HCT116 (cell line): ENCODE results near the gene RBBP8. TPM values are rescaled to one million over a fixed set of nuclear protein-coding genes. Genes with fewer than 3 reads are reported as not detected.

Experiments
- ATAC-seq: fragments of 200-7000 bp; cut with Tn5 transposase; 2 replicates; pipeline ENCODE4 v1.9.1; 2020; ENCODE audit warnings: mild to moderate bottlenecking, moderate library complexity
- BruUV-seq: library from RNA; stranded (reverse); fragments of 400-500 nt; replicated peaks from 2 replicates; lab custom pipeline; 2021; lab: Mats Ljungman, UMichigan
- CTCF ChIA-PET: fragments of 300-600 bp; sonication (Branson Sonifier 250); formaldehyde crosslinking; loops from one replicate; lab custom pipeline; 2021; ENCODE audit warnings: antibody characterized with exemption; lab: Charles Lee
- POLR2A ChIA-PET: fragments of 300-600, 350-600 bp; sonication (Branson Sonifier 250); formaldehyde crosslinking; loops from one replicate; lab custom pipeline; 2021; ENCODE audit warnings: antibody characterized with exemption; lab: Charles Lee
- RAD21 ChIA-PET, 2 experiments: fragments of 300-600 bp; sonication (Branson Sonifier 250); formaldehyde crosslinking; loops; one replicate each; lab custom pipeline; 2023; ENCODE audit warnings: low total read pairs in 2 of 2; ENCODE audit not compliant: uncharacterized antibody in 2 of 2, unreplicated experiment in 2 of 2, low non-redundant PET in 1 of 2; lab: Charles Lee
- DNase-seq: peaks from one replicate; pipeline ENCODE4 v3.0.0-alpha.2; 2010; ENCODE audit warnings: low read depth, low spot score
- H2AFZ ChIP-seq: fragments of 200-600 bp; shearing (Covaris generic), sonication (generic); 2 replicates; pipeline ENCODE4 v1.6.1; 2017; ENCODE audit warnings: low read depth, mixed run types, mixed read lengths, antibody characterized with exemption, low read length; ENCODE audit not compliant: poor library complexity, severe bottlenecking
- H3K27ac ChIP-seq: 2 replicates; pipeline ENCODE4 v1.5.1; 2012; ENCODE audit warnings: low read depth, low read length
- H3K27me3 ChIP-seq: fragments of 200-600 bp; sonication (generic); 2 replicates; pipeline ENCODE4 v1.6.1; 2016; ENCODE audit warnings: mixed run types, low read length, mixed read lengths; ENCODE audit not compliant: insufficient read depth
- H3K36me3 ChIP-seq, 2 experiments: fragments of 200-500 bp in 1 of 2; fragments of 200-600 bp in 1 of 2; sonication (Bioruptor generic) in 1 of 2; sonication (generic) in 1 of 2; 2 replicates each; pipeline versions ENCODE4 v1.5.1 to v1.6.1; 2014 to 2016; ENCODE audit warnings: low read length in 2 of 2, inconsistent platforms in 1 of 2, mixed read lengths in 1 of 2, mixed run types in 1 of 2; ENCODE audit not compliant: insufficient read depth in 2 of 2, control insufficient read depth in 1 of 2
- H3K4me1 ChIP-seq, 2 experiments: fragments of 200-600 bp in 1 of 2; sonication (generic) in 1 of 2; 2 replicates each; pipeline versions ENCODE4 v1.5.1 to v1.6.1; 2012 to 2017; ENCODE audit warnings: low read length in 2 of 2, inconsistent platforms in 1 of 2, mild to moderate bottlenecking in 1 of 2, mixed read lengths in 1 of 2, mixed run types in 1 of 2, moderate library complexity in 1 of 2; ENCODE audit not compliant: insufficient read depth in 2 of 2, control insufficient read depth in 1 of 2
- H3K4me2 ChIP-seq: fragments of 200-600 bp; sonication (generic); 2 replicates; pipeline ENCODE4 v1.6.1; 2017; ENCODE audit warnings: mixed run types, low read length, mixed read lengths
- H3K4me3 ChIP-seq, 2 experiments: fragments of 200-600 bp in 1 of 2; sonication (generic) in 1 of 2; replicated peaks in 1 of 2; 2 replicates each; pipeline ENCODE4 v1.5.1; 2011 to 2016; ENCODE audit warnings: low read length in 2 of 2, control low read depth in 1 of 2, low read depth in 1 of 2, mild to moderate bottlenecking in 1 of 2, mixed read lengths in 1 of 2, mixed run types in 1 of 2
- H3K79me2 ChIP-seq: fragments of 200-600 bp; sonication (generic); 2 replicates; pipeline ENCODE4 v1.6.1; 2017; ENCODE audit warnings: mild to moderate bottlenecking, mixed run types, low read length, moderate library complexity, mixed read lengths; ENCODE audit not compliant: insufficient read depth
- H3K9ac ChIP-seq: fragments of 200-600 bp; sonication (generic); 2 replicates; pipeline ENCODE4 v1.6.1; 2016; ENCODE audit warnings: low read length, mixed read lengths
- H3K9me2 ChIP-seq: fragments of 200-600 bp; sonication (generic), shearing (Covaris generic); 2 replicates; pipeline ENCODE4 v1.6.1; 2017; ENCODE audit warnings: mixed run types, mild to moderate bottlenecking, moderate library complexity; ENCODE audit not compliant: insufficient read depth
- H3K9me3 ChIP-seq, 2 experiments: fragments of 200-500 bp in 1 of 2; fragments of 200-600 bp in 1 of 2; sonication (Bioruptor generic) in 1 of 2; sonication (generic) in 1 of 2; 2 replicates each; pipeline ENCODE4 v1.6.1; 2014 to 2017; ENCODE audit warnings: low read length in 2 of 2, mixed read lengths in 2 of 2, inconsistent platforms in 1 of 2, low read depth in 1 of 2, mild to moderate bottlenecking in 1 of 2, mixed run types in 1 of 2, moderate library complexity in 1 of 2; ENCODE audit not compliant: control insufficient read depth in 1 of 2, insufficient read depth in 1 of 2
- H4K20me1 ChIP-seq: fragments of 200-600 bp; sonication (generic), shearing (Covaris generic); 2 replicates; pipeline ENCODE4 v1.6.1; 2017; ENCODE audit warnings: mixed run types, mild to moderate bottlenecking, moderate library complexity; ENCODE audit not compliant: insufficient read depth
- CBX3 ChIP-seq: IDR thresholded peaks from 2 replicates; pipeline ENCODE4 v1.6.1; 2012; ENCODE audit warnings: low read depth
- CEBPB ChIP-seq: IDR thresholded peaks from 2 replicates; pipeline ENCODE4 v1.6.1; 2012; ENCODE audit warnings: low read depth
- EGR1 ChIP-seq: IDR thresholded peaks from 2 replicates; pipeline ENCODE4 v1.6.1; 2012; ENCODE audit warnings: low read depth
- EZH2phosphoT487 ChIP-seq: fragments of 200-600 bp; IDR thresholded peaks from 2 replicates; pipeline ENCODE4 v1.6.1; 2018; ENCODE audit warnings: antibody characterized with exemption, borderline replicate concordance
- JUND ChIP-seq: IDR thresholded peaks from 2 replicates; pipeline ENCODE4 v1.6.1; 2012
- POLR2AphosphoS5 ChIP-seq: IDR thresholded peaks from 2 replicates; pipeline ENCODE4 v1.6.1; 2011; ENCODE audit warnings: mild to moderate bottlenecking, low read depth, low read length, moderate library complexity
- SIN3A ChIP-seq: IDR thresholded peaks from 2 replicates; pipeline ENCODE4 v1.6.1; 2012; ENCODE audit warnings: low read depth
- SP1 ChIP-seq: IDR thresholded peaks from 2 replicates; pipeline ENCODE4 v1.6.1; 2012; ENCODE audit warnings: low read depth
- SRF ChIP-seq: IDR thresholded peaks from 2 replicates; pipeline ENCODE4 v1.6.1; 2012; ENCODE audit warnings: low read depth
- ZFX ChIP-seq: fragments of 450-650 bp; IDR thresholded peaks from 2 replicates; pipeline ENCODE4 v1.6.1; 2017
- intact Hi-C: fragments of 100-400 bp; cut with micrococcal nuclease; formaldehyde crosslinking; loops from 2 replicates; pipeline ENCODE4 v1.10.0; 2022
- total RNA-seq: library from RNA; stranded (reverse); gene quantifications from one replicate; pipeline ENCODE4 v1.2.1, GENCODE V29; 2021; ENCODE audit not compliant: unreplicated experiment
- TF ChIP-seq, protein P1 (sequence below): IDR thresholded peaks from 2 replicates; pipeline ENCODE4 v1.6.1; 2012; ENCODE audit warnings: low read depth
- TF ChIP-seq, protein P2 (sequence below), 3 experiments: fragments of 200-600 bp in 1 of 3; sonication (generic) in 1 of 3; IDR thresholded peaks in 2 of 3; conservative IDR thresholded peaks in 1 of 3; 2 replicates each; pipeline ENCODE4 v1.5.1; 2012 to 2017; ENCODE audit warnings: low read depth in 2 of 3, low read length in 2 of 3, antibody characterized with exemption in 1 of 3, borderline replicate concordance in 1 of 3, control low read depth in 1 of 3, mild to moderate bottlenecking in 1 of 3, mixed read lengths in 1 of 3, mixed run types in 1 of 3, moderate library complexity in 1 of 3; ENCODE audit not compliant: insufficient read depth in 1 of 3
- TF ChIP-seq, protein P3 (sequence below): IDR thresholded peaks from 2 replicates; pipeline ENCODE4 v1.6.1; 2012

The RBBP8 gene
- total RNA-seq, 1 experiment from 2014 or later = 66.6 TPM

DNA sequence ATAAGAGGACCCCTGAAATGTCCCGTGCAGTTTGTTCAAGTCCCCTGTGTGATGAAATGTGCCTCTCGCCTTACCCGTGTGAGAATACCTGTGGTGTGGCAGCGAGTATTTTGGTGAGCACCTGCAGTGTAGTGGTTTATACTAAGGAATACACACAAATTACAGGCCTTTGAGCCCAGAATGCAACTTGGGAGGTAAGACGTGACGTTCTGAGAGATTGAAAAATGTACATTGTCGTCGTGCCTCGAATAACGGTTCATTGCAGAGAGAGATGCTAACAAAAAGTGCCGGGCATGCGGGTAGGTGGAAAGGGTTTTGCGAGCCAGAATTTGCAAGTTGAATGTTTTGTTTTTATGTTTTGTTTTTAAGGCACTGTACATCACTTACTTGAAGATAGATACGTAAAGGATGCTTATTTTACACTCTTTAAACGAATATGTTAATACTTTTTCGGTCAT lies 867 bp downstream of the RBBP8 start:
- no peak for DNase-seq
- CTCF ChIA-PET = interaction anchor here (1.2 kb wide), 1 partner anchor 86 kb away, joined by 3 read pairs; no protein-coding TSS in a partner anchor
- POLR2A ChIA-PET = interaction anchor here (1.2 to 1.5 kb wide), 4 partner anchors 10 to 95 kb away, joined by 3 to 5 read pairs (median 4); no protein-coding TSS in a partner anchor

DNA sequence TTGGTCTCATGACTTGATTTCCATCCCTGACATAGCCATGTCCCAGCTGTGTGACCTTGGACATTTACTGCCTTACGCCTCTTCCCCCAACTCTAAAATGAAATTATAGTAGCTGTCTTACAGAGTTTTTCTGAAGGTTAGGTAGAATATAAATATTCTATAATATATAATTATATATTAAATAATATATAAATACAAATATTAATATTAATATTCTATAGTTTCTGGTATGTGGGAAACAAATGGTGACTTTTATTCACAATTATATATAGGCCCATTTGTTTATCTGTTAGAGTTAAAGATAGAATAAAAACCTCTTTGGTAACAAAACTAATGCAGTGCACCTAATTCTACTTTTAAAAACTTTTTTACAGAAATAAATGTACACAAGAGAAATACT lies 1.7 kb downstream of the RBBP8 start:
- peak overlapping the region; percentile 60 to 71; a peak in 3 of 4 replicates for H3K4me3 ChIP-seq
- no peak overlapping the region for H2AFZ ChIP-seq
- peak overlapping the region; percentile 87 for H3K9ac ChIP-seq
- no TSS peak for BruUV-seq
- ATAC-seq = no peak
- H3K36me3 ChIP-seq = peaks cover 10 to 14% of the 10 kb centered on the region in 2 experiments
- peak overlapping the region; percentile 78 for H3K4me2 ChIP-seq
- no peaks in the 10 kb centered on the region for H3K27me3 ChIP-seq
- intact Hi-C loops = loop anchor here (5.0 kb wide), 2 partner anchors 43 to 478 kb away; no protein-coding TSS in a partner anchor
- RAD21 ChIA-PET = no interaction called here
- peaks cover 0 to 22% of the 10 kb centered on the region in 2 experiments; a peak in 3 of 4 replicates for H3K4me1 ChIP-seq
- H3K9me2 ChIP-seq = no peaks in the 10 kb centered on the region
- POLR2A ChIA-PET = interaction anchor here (0.6 to 1.0 kb wide), 3 partner anchors 23 to 82 kb away, joined by 3 to 4 read pairs (median 4); no protein-coding TSS in a partner anchor
- no peaks in the 10 kb centered on the region for H4K20me1 ChIP-seq
- no peak for DNase-seq
- peaks cover 60% of the 10 kb centered on the region for H3K79me2 ChIP-seq
- no peak for TF ChIP-seq SP1
- no peak for TF ChIP-seq SRF
- TF ChIP-seq CBX3 = no peak
- no peak for TF ChIP-seq EGR1
- TF ChIP-seq POLR2AphosphoS5 = no peak
- TF ChIP-seq, protein P1, sequence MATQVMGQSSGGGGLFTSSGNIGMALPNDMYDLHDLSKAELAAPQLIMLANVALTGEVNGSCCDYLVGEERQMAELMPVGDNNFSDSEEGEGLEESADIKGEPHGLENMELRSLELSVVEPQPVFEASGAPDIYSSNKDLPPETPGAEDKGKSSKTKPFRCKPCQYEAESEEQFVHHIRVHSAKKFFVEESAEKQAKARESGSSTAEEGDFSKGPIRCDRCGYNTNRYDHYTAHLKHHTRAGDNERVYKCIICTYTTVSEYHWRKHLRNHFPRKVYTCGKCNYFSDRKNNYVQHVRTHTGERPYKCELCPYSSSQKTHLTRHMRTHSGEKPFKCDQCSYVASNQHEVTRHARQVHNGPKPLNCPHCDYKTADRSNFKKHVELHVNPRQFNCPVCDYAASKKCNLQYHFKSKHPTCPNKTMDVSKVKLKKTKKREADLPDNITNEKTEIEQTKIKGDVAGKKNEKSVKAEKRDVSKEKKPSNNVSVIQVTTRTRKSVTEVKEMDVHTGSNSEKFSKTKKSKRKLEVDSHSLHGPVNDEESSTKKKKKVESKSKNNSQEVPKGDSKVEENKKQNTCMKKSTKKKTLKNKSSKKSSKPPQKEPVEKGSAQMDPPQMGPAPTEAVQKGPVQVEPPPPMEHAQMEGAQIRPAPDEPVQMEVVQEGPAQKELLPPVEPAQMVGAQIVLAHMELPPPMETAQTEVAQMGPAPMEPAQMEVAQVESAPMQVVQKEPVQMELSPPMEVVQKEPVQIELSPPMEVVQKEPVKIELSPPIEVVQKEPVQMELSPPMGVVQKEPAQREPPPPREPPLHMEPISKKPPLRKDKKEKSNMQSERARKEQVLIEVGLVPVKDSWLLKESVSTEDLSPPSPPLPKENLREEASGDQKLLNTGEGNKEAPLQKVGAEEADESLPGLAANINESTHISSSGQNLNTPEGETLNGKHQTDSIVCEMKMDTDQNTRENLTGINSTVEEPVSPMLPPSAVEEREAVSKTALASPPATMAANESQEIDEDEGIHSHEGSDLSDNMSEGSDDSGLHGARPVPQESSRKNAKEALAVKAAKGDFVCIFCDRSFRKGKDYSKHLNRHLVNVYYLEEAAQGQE = no peak
- no peak for TF ChIP-seq JUND
- no peak for TF ChIP-seq ZFX
- TF ChIP-seq, protein P2, sequence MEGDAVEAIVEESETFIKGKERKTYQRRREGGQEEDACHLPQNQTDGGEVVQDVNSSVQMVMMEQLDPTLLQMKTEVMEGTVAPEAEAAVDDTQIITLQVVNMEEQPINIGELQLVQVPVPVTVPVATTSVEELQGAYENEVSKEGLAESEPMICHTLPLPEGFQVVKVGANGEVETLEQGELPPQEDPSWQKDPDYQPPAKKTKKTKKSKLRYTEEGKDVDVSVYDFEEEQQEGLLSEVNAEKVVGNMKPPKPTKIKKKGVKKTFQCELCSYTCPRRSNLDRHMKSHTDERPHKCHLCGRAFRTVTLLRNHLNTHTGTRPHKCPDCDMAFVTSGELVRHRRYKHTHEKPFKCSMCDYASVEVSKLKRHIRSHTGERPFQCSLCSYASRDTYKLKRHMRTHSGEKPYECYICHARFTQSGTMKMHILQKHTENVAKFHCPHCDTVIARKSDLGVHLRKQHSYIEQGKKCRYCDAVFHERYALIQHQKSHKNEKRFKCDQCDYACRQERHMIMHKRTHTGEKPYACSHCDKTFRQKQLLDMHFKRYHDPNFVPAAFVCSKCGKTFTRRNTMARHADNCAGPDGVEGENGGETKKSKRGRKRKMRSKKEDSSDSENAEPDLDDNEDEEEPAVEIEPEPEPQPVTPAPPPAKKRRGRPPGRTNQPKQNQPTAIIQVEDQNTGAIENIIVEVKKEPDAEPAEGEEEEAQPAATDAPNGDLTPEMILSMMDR (IDR thresholded peaks at IDR 0.05 in 2 of 3, conservative IDR thresholded peaks at IDR 0.05 in 1 of 3; ENCODE audit: borderline replicate concordance in 1 of 3, insufficient read depth in 1 of 3, low read depth in 2 of 3, low read length in 2 of 3) = no peak
- TF ChIP-seq, protein P3, sequence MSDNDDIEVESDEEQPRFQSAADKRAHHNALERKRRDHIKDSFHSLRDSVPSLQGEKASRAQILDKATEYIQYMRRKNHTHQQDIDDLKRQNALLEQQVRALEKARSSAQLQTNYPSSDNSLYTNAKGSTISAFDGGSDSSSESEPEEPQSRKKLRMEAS = no peak
- TF ChIP-seq CEBPB = no peak
- TF ChIP-seq SIN3A = no peak
- no peaks in the 10 kb centered on the region for H3K9me3 ChIP-seq
- H3K27ac ChIP-seq = no peak overlapping the region
- CTCF ChIA-PET = no interaction called here

More for the DNA sequence above, 867 bp downstream of the RBBP8 start:
- TF ChIP-seq EZH2phosphoT487 (no peak), ZFX (no peak), POLR2AphosphoS5 (no peak), EGR1 (no peak)
- intact Hi-C loops = loop anchor here (5.0 kb wide), 2 partner anchors 43 to 478 kb away; no protein-coding TSS in a partner anchor
- peaks cover 10% of the 10 kb centered on the region in 2 experiments for H3K36me3 ChIP-seq
- BruUV-seq = TSS peak; percentile 67
- H3K9me3 ChIP-seq = no peaks in the 10 kb centered on the region
- H3K27ac ChIP-seq = peak overlapping the region; percentile 88
- ATAC-seq = peak; percentile 26; the same call in 1 of the 2 replicates
- peak overlapping the region; percentile 87 for H3K9ac ChIP-seq
- H3K79me2 ChIP-seq = peaks cover 52% of the 10 kb centered on the region
- RAD21 ChIA-PET = no interaction called here
- no peaks in the 10 kb centered on the region for H3K9me2 ChIP-seq
- H2AFZ ChIP-seq = no peak overlapping the region
- no peaks in the 10 kb centered on the region for H4K20me1 ChIP-seq
- peak overlapping the region; percentile 60 to 71 for H3K4me3 ChIP-seq
- no peaks in the 10 kb centered on the region for H3K27me3 ChIP-seq
- peaks cover 0 to 22% of the 10 kb centered on the region in 2 experiments; a peak in 3 of 4 replicates for H3K4me1 ChIP-seq
- peak overlapping the region; percentile 78 for H3K4me2 ChIP-seq
